Panc1 (cell line): ENCODE data around the gene BRWD1. TPM values are rescaled to one million over a fixed set of nuclear protein-coding genes. Genes with fewer than 3 reads are reported as not detected.

Experiments
- ATAC-seq: fragments of 200-7000 bp; cut with Tn5 transposase; 2 replicates; pipeline ENCODE4 v1.9.1; 2020; ENCODE audit warnings: mild to moderate bottlenecking, moderate library complexity
- BruUV-seq: library from RNA; stranded (reverse); fragments of 400-500 nt; replicated peaks from 2 replicates; lab custom pipeline; 2021; lab: Mats Ljungman, UMichigan
- CTCF ChIA-PET: fragments of 300-600 bp; sonication (Branson Sonifier 250); formaldehyde crosslinking; loops from one replicate; lab custom pipeline; 2022; ENCODE audit warnings: antibody characterized with exemption; lab: Charles Lee
- POLR2A ChIA-PET: fragments of 300-600 bp; sonication (Branson Sonifier 250); formaldehyde crosslinking; loops from one replicate; lab custom pipeline; 2022; ENCODE audit warnings: antibody characterized with exemption; lab: Charles Lee
- DNase-seq: peaks from one replicate; pipeline ENCODE4 v3.0.0-alpha.2; 2010; ENCODE audit warnings: low read depth, low spot score
- H3K27ac ChIP-seq: 2 replicates; pipeline ENCODE4 v1.5.1; 2011; ENCODE audit warnings: mild to moderate bottlenecking, low read length, inconsistent platforms
- H3K27me3 ChIP-seq: fragments of 200-500 bp; sonication (Bioruptor generic); 2 replicates; pipeline ENCODE4 v1.6.0; 2014; ENCODE audit warnings: low read length, inconsistent platforms; ENCODE audit not compliant: control insufficient read depth, insufficient read depth
- H3K36me3 ChIP-seq: fragments of 200-500 bp; sonication (Bioruptor generic); 2 replicates; pipeline ENCODE4 v1.5.1; 2014; ENCODE audit warnings: inconsistent platforms, mild to moderate bottlenecking, low read length, moderate library complexity; ENCODE audit not compliant: control insufficient read depth, insufficient read depth
- H3K4me1 ChIP-seq: 2 replicates; pipeline ENCODE4 v1.5.1; 2011; ENCODE audit warnings: inconsistent platforms, mild to moderate bottlenecking, low read length, moderate library complexity; ENCODE audit not compliant: control insufficient read depth, insufficient read depth
- H3K4me3 ChIP-seq, 2 experiments: 2 replicates each; pipeline ENCODE4 v1.5.1; 2011 to 2012; ENCODE audit warnings: low read depth in 2 of 2, low read length in 2 of 2, mild to moderate bottlenecking in 2 of 2, inconsistent platforms in 1 of 2, moderate library complexity in 1 of 2
- H3K9me3 ChIP-seq: fragments of 200-500 bp; sonication (Bioruptor generic); 2 replicates; pipeline ENCODE4 v1.5.1; 2014; ENCODE audit warnings: low read depth, mild to moderate bottlenecking, inconsistent platforms, low read length, moderate library complexity; ENCODE audit not compliant: control insufficient read depth, insufficient read depth
- POLR2AphosphoS5 ChIP-seq: IDR thresholded peaks from 2 replicates; pipeline ENCODE4 v1.6.1; 2012; ENCODE audit warnings: mild to moderate bottlenecking, low read depth, low read length, moderate library complexity
- SIN3A ChIP-seq: IDR thresholded peaks from 2 replicates; pipeline ENCODE4 v1.6.1; 2012; ENCODE audit warnings: low read depth, mild to moderate bottlenecking, low read length, moderate library complexity, borderline replicate concordance; ENCODE audit not compliant: insufficient read depth
- TCF7L2 ChIP-seq: IDR thresholded peaks from 2 replicates; pipeline ENCODE4 v1.6.1; 2011; ENCODE audit warnings: mild to moderate bottlenecking, low read depth, low read length, inconsistent platforms
- in situ Hi-C: cut with HindIII; loops from 2 replicates; pipeline ENCODE4 v1.10.0; 2016; ENCODE audit warnings: low sequenced_read_pairs, low pct_unique_long_range_greater_than_20kb
- intact Hi-C: fragments of 100-400 bp; cut with micrococcal nuclease; formaldehyde crosslinking; loops from one replicate; pipeline ENCODE4 v1.10.0; 2022; ENCODE audit not compliant: unreplicated experiment
- total RNA-seq: library from RNA; stranded (reverse); gene quantifications from one replicate; pipeline ENCODE4 v1.2.1, GENCODE V29; 2021; ENCODE audit not compliant: unreplicated experiment
- TF ChIP-seq, protein P1 (sequence below), 2 experiments: IDR thresholded peaks; 2 replicates each; pipeline ENCODE4 v1.6.1; 2011 to 2012; ENCODE audit warnings: low read depth in 2 of 2, control low read depth in 1 of 2, low read length in 1 of 2, mild to moderate bottlenecking in 1 of 2, moderate library complexity in 1 of 2; ENCODE audit not compliant: insufficient read depth in 1 of 2
- TF ChIP-seq, protein P2 (sequence below): fragments of 450-650 bp; IDR thresholded peaks from 2 replicates; pipeline ENCODE4 v1.5.1; 2017; ENCODE audit warnings: mild to moderate bottlenecking

The BRWD1 gene
- total RNA-seq, 1 experiment from 2014 or later = 26.2 TPM

DNA sequence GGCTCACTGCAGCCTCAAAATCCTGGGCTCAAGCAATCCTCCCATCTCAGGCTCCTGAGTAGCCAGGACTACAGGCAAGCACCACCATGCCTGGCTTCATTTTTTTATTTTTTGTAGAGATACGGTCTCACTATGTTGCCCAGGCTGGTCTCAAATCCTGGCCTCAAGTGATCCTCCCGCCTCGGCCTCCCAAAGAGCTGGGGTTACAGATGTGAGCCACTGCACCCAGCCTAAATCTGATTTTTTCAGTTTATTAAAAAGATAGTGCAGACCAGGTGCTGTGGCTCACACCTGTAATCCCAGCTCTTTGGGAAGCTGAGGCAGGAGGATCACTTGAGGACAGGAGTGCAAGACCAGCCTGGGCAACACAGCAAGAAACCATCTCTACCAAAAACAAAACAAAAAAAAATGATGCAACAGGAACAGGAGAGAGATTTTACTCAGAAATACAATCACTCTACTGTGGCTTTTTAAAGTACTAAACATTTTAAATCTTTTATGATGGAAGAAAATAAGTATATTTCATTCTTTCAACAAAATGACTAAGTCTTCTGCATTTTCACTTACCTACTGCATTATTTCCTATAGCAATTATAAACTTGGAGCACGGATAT, 132.1 kb downstream of the BRWD1 start:
- intact Hi-C loops (no loop called here), in situ Hi-C loops (no loop called here)
- H3K4me1 ChIP-seq = peaks cover 9% of the 10 kb centered on the region; the same call in 1 of the 2 replicates
- no TSS peak for BruUV-seq
- ChIA-PET CTCF (no interaction called here), POLR2A (no interaction called here)
- no peak for TF ChIP-seq SIN3A
- TF ChIP-seq TCF7L2 = no peak
- TF ChIP-seq, protein P1, sequence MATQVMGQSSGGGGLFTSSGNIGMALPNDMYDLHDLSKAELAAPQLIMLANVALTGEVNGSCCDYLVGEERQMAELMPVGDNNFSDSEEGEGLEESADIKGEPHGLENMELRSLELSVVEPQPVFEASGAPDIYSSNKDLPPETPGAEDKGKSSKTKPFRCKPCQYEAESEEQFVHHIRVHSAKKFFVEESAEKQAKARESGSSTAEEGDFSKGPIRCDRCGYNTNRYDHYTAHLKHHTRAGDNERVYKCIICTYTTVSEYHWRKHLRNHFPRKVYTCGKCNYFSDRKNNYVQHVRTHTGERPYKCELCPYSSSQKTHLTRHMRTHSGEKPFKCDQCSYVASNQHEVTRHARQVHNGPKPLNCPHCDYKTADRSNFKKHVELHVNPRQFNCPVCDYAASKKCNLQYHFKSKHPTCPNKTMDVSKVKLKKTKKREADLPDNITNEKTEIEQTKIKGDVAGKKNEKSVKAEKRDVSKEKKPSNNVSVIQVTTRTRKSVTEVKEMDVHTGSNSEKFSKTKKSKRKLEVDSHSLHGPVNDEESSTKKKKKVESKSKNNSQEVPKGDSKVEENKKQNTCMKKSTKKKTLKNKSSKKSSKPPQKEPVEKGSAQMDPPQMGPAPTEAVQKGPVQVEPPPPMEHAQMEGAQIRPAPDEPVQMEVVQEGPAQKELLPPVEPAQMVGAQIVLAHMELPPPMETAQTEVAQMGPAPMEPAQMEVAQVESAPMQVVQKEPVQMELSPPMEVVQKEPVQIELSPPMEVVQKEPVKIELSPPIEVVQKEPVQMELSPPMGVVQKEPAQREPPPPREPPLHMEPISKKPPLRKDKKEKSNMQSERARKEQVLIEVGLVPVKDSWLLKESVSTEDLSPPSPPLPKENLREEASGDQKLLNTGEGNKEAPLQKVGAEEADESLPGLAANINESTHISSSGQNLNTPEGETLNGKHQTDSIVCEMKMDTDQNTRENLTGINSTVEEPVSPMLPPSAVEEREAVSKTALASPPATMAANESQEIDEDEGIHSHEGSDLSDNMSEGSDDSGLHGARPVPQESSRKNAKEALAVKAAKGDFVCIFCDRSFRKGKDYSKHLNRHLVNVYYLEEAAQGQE (IDR thresholded peaks at IDR 0.05; ENCODE audit: insufficient read depth in 1 of 2, low read depth in 2 of 2, low read length in 1 of 2) = no peak
- TF ChIP-seq, protein P2, sequence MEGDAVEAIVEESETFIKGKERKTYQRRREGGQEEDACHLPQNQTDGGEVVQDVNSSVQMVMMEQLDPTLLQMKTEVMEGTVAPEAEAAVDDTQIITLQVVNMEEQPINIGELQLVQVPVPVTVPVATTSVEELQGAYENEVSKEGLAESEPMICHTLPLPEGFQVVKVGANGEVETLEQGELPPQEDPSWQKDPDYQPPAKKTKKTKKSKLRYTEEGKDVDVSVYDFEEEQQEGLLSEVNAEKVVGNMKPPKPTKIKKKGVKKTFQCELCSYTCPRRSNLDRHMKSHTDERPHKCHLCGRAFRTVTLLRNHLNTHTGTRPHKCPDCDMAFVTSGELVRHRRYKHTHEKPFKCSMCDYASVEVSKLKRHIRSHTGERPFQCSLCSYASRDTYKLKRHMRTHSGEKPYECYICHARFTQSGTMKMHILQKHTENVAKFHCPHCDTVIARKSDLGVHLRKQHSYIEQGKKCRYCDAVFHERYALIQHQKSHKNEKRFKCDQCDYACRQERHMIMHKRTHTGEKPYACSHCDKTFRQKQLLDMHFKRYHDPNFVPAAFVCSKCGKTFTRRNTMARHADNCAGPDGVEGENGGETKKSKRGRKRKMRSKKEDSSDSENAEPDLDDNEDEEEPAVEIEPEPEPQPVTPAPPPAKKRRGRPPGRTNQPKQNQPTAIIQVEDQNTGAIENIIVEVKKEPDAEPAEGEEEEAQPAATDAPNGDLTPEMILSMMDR = no peak
- no peak for TF ChIP-seq POLR2AphosphoS5
- no peaks in the 10 kb centered on the region for H3K27me3 ChIP-seq
- no peaks in the 10 kb centered on the region for H3K9me3 ChIP-seq
- H3K4me3 ChIP-seq = peak overlapping the region; percentile 89 to 90
- H3K36me3 ChIP-seq = peaks cover 12% of the 10 kb centered on the region
- DNase-seq (no peak), ATAC-seq (no peak)
- H3K27ac ChIP-seq = peak overlapping the region; percentile 86; the same call in 1 of the 2 replicates

DNA sequence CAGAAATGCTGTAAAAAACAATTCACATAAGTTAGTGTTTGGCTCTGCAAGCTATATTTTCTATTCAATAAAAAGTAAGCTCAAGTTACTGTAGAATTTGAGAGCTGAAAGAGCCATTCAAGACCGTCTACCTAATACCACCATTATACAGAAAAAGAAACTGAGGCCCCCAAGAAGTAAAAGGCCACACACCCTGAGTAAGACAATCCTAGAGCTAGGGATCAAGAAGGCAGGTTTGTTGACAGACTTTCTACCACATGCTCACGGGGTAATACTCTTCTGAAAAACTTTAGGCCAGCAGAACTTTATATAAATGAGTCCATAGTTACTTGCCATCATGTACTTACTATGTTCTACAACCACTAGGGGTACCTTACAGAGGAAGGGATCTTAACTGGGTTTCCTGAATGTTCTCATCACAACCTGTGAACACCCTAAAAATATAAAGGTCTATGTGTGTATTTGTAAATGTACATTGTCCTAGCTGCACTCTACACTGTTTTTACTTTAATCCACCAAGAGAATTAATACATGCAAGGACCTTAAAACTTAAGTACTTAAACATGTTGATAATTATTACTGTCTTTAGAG, 132.9 kb downstream of the BRWD1 start:
- Histone ChIP-seq H3K4me1 (peaks cover 9% of the 10 kb centered on the region; the same call in 1 of the 2 replicates), H3K4me3 (no peak overlapping the region), H3K27ac (no peak overlapping the region), H3K27me3 (no peaks in the 10 kb centered on the region), H3K36me3 (peaks cover 12% of the 10 kb centered on the region), H3K9me3 (no peaks in the 10 kb centered on the region)
- in situ Hi-C loops = no loop called here
- intact Hi-C loops = no loop called here
- POLR2A ChIA-PET = interaction anchor here (0.6 kb wide), 1 partner anchor 133 kb away, joined by 3 read pairs; the partner anchor contains the start of gene BRWD1
- CTCF ChIA-PET = no interaction called here
- DNase-seq (no peak), ATAC-seq (no peak)
- BruUV-seq = no TSS peak
- TF ChIP-seq, protein P2 = no peak; the same call in 1 of the 2 replicates
- TF ChIP-seq SIN3A (no peak), TCF7L2 (no peak), POLR2AphosphoS5 (no peak)
- TF ChIP-seq, protein P1 (IDR thresholded peaks at IDR 0.05; ENCODE audit: insufficient read depth in 1 of 2, low read depth in 2 of 2, low read length in 1 of 2) = no peak
